CD8-positive, alpha-beta memory T cell (primary cell): ENCODE measurements around the gene NCAM1. TPM values are rescaled to one million over a fixed set of nuclear protein-coding genes. Genes with fewer than 3 reads are reported as not detected.

ENCODE experiments used
- CTCF ChIA-PET: fragments of 350-600 bp; sonication (Branson Sonifier 250); formaldehyde crosslinking; loops from one replicate; lab custom pipeline; 2021; ENCODE audit warnings: antibody characterized with exemption; lab: Charles Lee
- POLR2A ChIA-PET: fragments of 350-600 bp; sonication (Branson Sonifier 250); formaldehyde crosslinking; loops from one replicate; lab custom pipeline; 2021; ENCODE audit warnings: antibody characterized with exemption; lab: Charles Lee
- DNase-seq, 5 donors: peaks; one replicate each; pipeline versions ENCODE4 v3.0.0 to v3.0.0-alpha.2; 2020 to 2022; ENCODE audit warnings: mixed read lengths in 1 of 5
- H3K27ac ChIP-seq: one replicate; pipeline ENCODE4 v1.7.0; 2013; ENCODE audit warnings: low read depth, mild to moderate bottlenecking, low read length, moderate library complexity
- H3K27me3 ChIP-seq: 2 replicates; pipeline ENCODE4 v1.7.0; 2013; ENCODE audit warnings: low read length, mild to moderate bottlenecking; ENCODE audit not compliant: insufficient read depth, poor library complexity, severe bottlenecking
- H3K36me3 ChIP-seq: 2 replicates; pipeline ENCODE4 v1.7.0; 2013; ENCODE audit warnings: mild to moderate bottlenecking, low read length, moderate library complexity; ENCODE audit not compliant: insufficient read depth
- H3K4me1 ChIP-seq: 2 replicates; pipeline ENCODE4 v1.7.0; 2013; ENCODE audit warnings: mild to moderate bottlenecking, low read length, moderate library complexity; ENCODE audit not compliant: insufficient read depth
- H3K4me3 ChIP-seq: 2 replicates; pipeline ENCODE4 v1.7.0; 2013; ENCODE audit warnings: mild to moderate bottlenecking, low read length
- H3K9me3 ChIP-seq: 2 replicates; pipeline ENCODE4 v1.7.0; 2013; ENCODE audit warnings: mild to moderate bottlenecking, low read length
- H3K27ac Mint-ChIP-seq, 8 donors: one replicate each; pipeline ENCODE4 v1.8.0; 2020 to 2021; ENCODE audit warnings: mixed read lengths in 8 of 8, mild to moderate bottlenecking in 6 of 8, inconsistent platforms in 3 of 8, moderate library complexity in 3 of 8
- H3K27me3 Mint-ChIP-seq, 2 donors: one replicate each; pipeline ENCODE4 v1.8.0; 2020 to 2021; ENCODE audit warnings: mixed read lengths in 2 of 2, mild to moderate bottlenecking in 1 of 2, moderate library complexity in 1 of 2
- H3K36me3 Mint-ChIP-seq, 3 donors: one replicate each; pipeline ENCODE4 v1.8.0; 2020 to 2021; ENCODE audit warnings: mixed read lengths in 3 of 3, inconsistent platforms in 1 of 3, mild to moderate bottlenecking in 1 of 3
- H3K4me1 Mint-ChIP-seq, 3 donors: one replicate each; pipeline ENCODE4 v1.8.0; 2020 to 2021; ENCODE audit warnings: mixed read lengths in 3 of 3, inconsistent platforms in 1 of 3, mild to moderate bottlenecking in 1 of 3
- H3K4me3 Mint-ChIP-seq, 7 donors: one replicate each; pipeline ENCODE4 v1.8.0; 2020 to 2021; ENCODE audit warnings: mixed read lengths in 7 of 7, mild to moderate bottlenecking in 6 of 7, moderate library complexity in 4 of 7, inconsistent platforms in 2 of 7
- H3K9me3 Mint-ChIP-seq, 5 donors: one replicate each; pipeline ENCODE4 v1.8.0; 2020 to 2022; ENCODE audit warnings: mixed read lengths in 5 of 5, mild to moderate bottlenecking in 3 of 5, moderate library complexity in 2 of 5, inconsistent platforms in 1 of 5
- polyA plus RNA-seq: library from polyadenylated mRNA; unstranded; fragments of 300-500 nt; fragmentation: Illumina TruSeq; gene quantifications from one replicate; pipeline ENCODE4 v1.2.3, GENCODE V29; 2021
- total RNA-seq, 2 experiments: library from RNA; stranded (reverse); gene quantifications; one replicate each; pipeline ENCODE4 v1.2.3, GENCODE V29; 2021

The NCAM1 gene
- total and polyA plus RNA-seq, 3 experiments from 2014 or later = 0.16 to 1.7 TPM; not detected in 1

GRCh38 chr11:113016905-113017304, 55.7 kb downstream of the NCAM1 start:
- Histone ChIP-seq H3K4me3 (no peak overlapping the region), H3K9me3 (no peaks in the 10 kb centered on the region), H3K27me3 (no peaks in the 10 kb centered on the region), H3K4me1 (no peaks in the 10 kb centered on the region), H3K27ac (no peak overlapping the region), H3K36me3 (no peaks in the 10 kb centered on the region)
- ChIA-PET CTCF (no interaction called here), POLR2A (no interaction called here)
- Mint-ChIP-seq H3K27ac (no peak overlapping the region), H3K27me3 (peaks cover 0 to 3% of the 10 kb centered on the region in 2 donors), H3K4me3 (no peak overlapping the region), H3K9me3 (peaks cover 0 to under 1% (median under 1%) of the 10 kb centered on the region in 5 donors), H3K36me3 (peaks cover 0 to 4% (median 0%) of the 10 kb centered on the region in 3 donors), H3K4me1 (no peaks in the 10 kb centered on the region)
- no peak for DNase-seq

- DNase-seq = no peak
- Mint-ChIP-seq H3K4me1 (no peaks in the 10 kb centered on the region), H3K27me3 (peaks cover 0 to 2% of the 10 kb centered on the region in 2 donors), H3K36me3 (no peaks in the 10 kb centered on the region), H3K4me3 (no peak overlapping the region), H3K9me3 (no peaks in the 10 kb centered on the region), H3K27ac (no peak overlapping the region)
- Histone ChIP-seq H3K36me3 (no peaks in the 10 kb centered on the region), H3K27ac (no peak overlapping the region), H3K9me3 (no peaks in the 10 kb centered on the region), H3K4me3 (no peak overlapping the region), H3K27me3 (no peaks in the 10 kb centered on the region), H3K4me1 (no peaks in the 10 kb centered on the region)
- POLR2A ChIA-PET = no interaction called here
- CTCF ChIA-PET = no interaction called here
Measured at GRCh38 chr11:113018913-113019312, 57.7 kb downstream of the NCAM1 start.

- no peak overlapping the region for H3K27ac ChIP-seq
- DNase-seq = no peak
- no peaks in the 10 kb centered on the region for H3K36me3 ChIP-seq
- no peaks in the 10 kb centered on the region for H3K27me3 ChIP-seq
- no peaks in the 10 kb centered on the region for H3K9me3 Mint-ChIP-seq
- CTCF ChIA-PET = no interaction called here
- no peaks in the 10 kb centered on the region for H3K36me3 Mint-ChIP-seq
- H3K27me3 Mint-ChIP-seq = peaks cover 0 to 2% of the 10 kb centered on the region in 2 donors
- POLR2A ChIA-PET = no interaction called here
- no peaks in the 10 kb centered on the region for H3K4me1 Mint-ChIP-seq
- no peaks in the 10 kb centered on the region for H3K9me3 ChIP-seq
- H3K4me1 ChIP-seq = no peaks in the 10 kb centered on the region
- H3K4me3 Mint-ChIP-seq = no peak overlapping the region
- H3K27ac Mint-ChIP-seq = no peak overlapping the region
- H3K4me3 ChIP-seq = no peak overlapping the region
Measured at GRCh38 chr11:113019711-113020110, 58.5 kb downstream of the NCAM1 start.

- Mint-ChIP-seq H3K4me1 (no peaks in the 10 kb centered on the region), H3K4me3 (no peak overlapping the region), H3K27me3 (peaks cover 0 to 6% of the 10 kb centered on the region in 2 donors), H3K9me3 (no peaks in the 10 kb centered on the region), H3K36me3 (no peaks in the 10 kb centered on the region), H3K27ac (no peak overlapping the region)
- H3K36me3 ChIP-seq = no peaks in the 10 kb centered on the region
- no peak overlapping the region for H3K27ac ChIP-seq
- POLR2A ChIA-PET = no interaction called here
- no peak for DNase-seq
- no peak overlapping the region for H3K4me3 ChIP-seq
- H3K9me3 ChIP-seq = no peaks in the 10 kb centered on the region
- no peaks in the 10 kb centered on the region for H3K27me3 ChIP-seq
- no peaks in the 10 kb centered on the region for H3K4me1 ChIP-seq
- CTCF ChIA-PET = no interaction called here
Measured at GRCh38 chr11:113021111-113021510, 59.9 kb downstream of the NCAM1 start.

- no peaks in the 10 kb centered on the region for H3K27me3 ChIP-seq
- no peaks in the 10 kb centered on the region for H3K36me3 ChIP-seq
- Mint-ChIP-seq H3K4me3 (no peak overlapping the region), H3K27me3 (peaks cover 0 to 6% of the 10 kb centered on the region in 2 donors), H3K9me3 (no peaks in the 10 kb centered on the region), H3K36me3 (no peaks in the 10 kb centered on the region), H3K27ac (no peak overlapping the region), H3K4me1 (no peaks in the 10 kb centered on the region)
- no peaks in the 10 kb centered on the region for H3K9me3 ChIP-seq
- ChIA-PET POLR2A (no interaction called here), CTCF (no interaction called here)
- no peak overlapping the region for H3K4me3 ChIP-seq
- no peaks in the 10 kb centered on the region for H3K4me1 ChIP-seq
- no peak for DNase-seq
- H3K27ac ChIP-seq = no peak overlapping the region
Measured at GRCh38 chr11:113022262-113022661, 61.0 kb downstream of the NCAM1 start.

- POLR2A ChIA-PET = no interaction called here
- Histone ChIP-seq H3K27ac (no peak overlapping the region), H3K36me3 (no peaks in the 10 kb centered on the region), H3K27me3 (no peaks in the 10 kb centered on the region), H3K4me1 (no peaks in the 10 kb centered on the region), H3K4me3 (no peak overlapping the region), H3K9me3 (no peaks in the 10 kb centered on the region)
- DNase-seq = no peak
- Mint-ChIP-seq H3K27ac (no peak overlapping the region), H3K36me3 (no peaks in the 10 kb centered on the region), H3K4me1 (no peaks in the 10 kb centered on the region), H3K4me3 (no peak overlapping the region), H3K27me3 (peaks cover 0 to 9% of the 10 kb centered on the region in 2 donors), H3K9me3 (no peaks in the 10 kb centered on the region)
- CTCF ChIA-PET = no interaction called here
Measured at GRCh38 chr11:113023228-113023627, 62.0 kb downstream of the NCAM1 start.

- ChIA-PET POLR2A (no interaction called here), CTCF (no interaction called here)
- Mint-ChIP-seq H3K4me3 (no peak overlapping the region), H3K4me1 (no peaks in the 10 kb centered on the region), H3K36me3 (no peaks in the 10 kb centered on the region), H3K27ac (no peak overlapping the region), H3K9me3 (no peaks in the 10 kb centered on the region), H3K27me3 (peaks cover 0 to 9% of the 10 kb centered on the region in 2 donors)
- Histone ChIP-seq H3K36me3 (no peaks in the 10 kb centered on the region), H3K9me3 (no peaks in the 10 kb centered on the region), H3K27ac (no peak overlapping the region), H3K27me3 (no peaks in the 10 kb centered on the region), H3K4me1 (no peaks in the 10 kb centered on the region), H3K4me3 (no peak overlapping the region)
- DNase-seq = no peak
Measured at GRCh38 chr11:113023986-113024385, 62.8 kb downstream of the NCAM1 start.

- H3K27me3 Mint-ChIP-seq = peaks cover 0 to 8% of the 10 kb centered on the region in 2 donors
- Histone ChIP-seq H3K4me3 (no peak overlapping the region), H3K4me1 (no peaks in the 10 kb centered on the region), H3K36me3 (no peaks in the 10 kb centered on the region), H3K9me3 (no peaks in the 10 kb centered on the region), H3K27me3 (no peaks in the 10 kb centered on the region), H3K27ac (no peak overlapping the region)
- H3K9me3 Mint-ChIP-seq = no peaks in the 10 kb centered on the region
- H3K4me1 Mint-ChIP-seq = no peaks in the 10 kb centered on the region
- ChIA-PET CTCF (no interaction called here), POLR2A (no interaction called here)
- no peak overlapping the region for H3K4me3 Mint-ChIP-seq
- H3K36me3 Mint-ChIP-seq = no peaks in the 10 kb centered on the region
- no peak for DNase-seq
- no peak overlapping the region for H3K27ac Mint-ChIP-seq
Measured at GRCh38 chr11:113026778-113027177, 65.6 kb downstream of the NCAM1 start.

- Histone ChIP-seq H3K4me3 (no peak overlapping the region), H3K9me3 (no peaks in the 10 kb centered on the region), H3K36me3 (no peaks in the 10 kb centered on the region), H3K27ac (no peak overlapping the region), H3K27me3 (no peaks in the 10 kb centered on the region), H3K4me1 (no peaks in the 10 kb centered on the region)
- H3K27me3 Mint-ChIP-seq = peaks cover 0 to 4% of the 10 kb centered on the region in 2 donors
- H3K27ac Mint-ChIP-seq = no peak overlapping the region
- CTCF ChIA-PET = no interaction called here
- POLR2A ChIA-PET = no interaction called here
- H3K36me3 Mint-ChIP-seq = no peaks in the 10 kb centered on the region
- DNase-seq = no peak
- H3K4me1 Mint-ChIP-seq = no peaks in the 10 kb centered on the region
- H3K9me3 Mint-ChIP-seq = no peaks in the 10 kb centered on the region
- H3K4me3 Mint-ChIP-seq = no peak overlapping the region
Measured at GRCh38 chr11:113034576-113034975, 73.4 kb downstream of the NCAM1 start.
